BLaER1 treated with 17β-estradiol and CSF1 and Interleukin-3, amounts not matched to agents 10 nM and 100 nM (cell line): Measurements from ENCODE around the gene DLGAP1.
A peak's percentile ranks its signal among the peaks of the same experiment; 100 is the strongest.
"Not testable (repeated sequence)": the region's sequence is repeated elsewhere in the genome, so short reads cannot be mapped to it uniquely, and the experiment has no call there.

Experiments
- H3K27ac ChIP-seq, 11 experiments: shearing (Covaris generic); formaldehyde crosslinking; 2 replicates each; pipeline ENCODE4 v1.8.1; 2022
- H3K27me3 ChIP-seq, 11 experiments: shearing (Covaris generic); formaldehyde crosslinking; 2 replicates each; pipeline ENCODE4 v1.8.1; 2022
- H3K36me3 ChIP-seq, 11 experiments: shearing (Covaris generic); formaldehyde crosslinking; 2 replicates each; pipeline ENCODE4 v1.8.1; 2022
- H3K4me1 ChIP-seq, 10 experiments: shearing (Covaris generic); formaldehyde crosslinking; 2 replicates each; pipeline ENCODE4 v1.8.1; 2022
- H3K4me2 ChIP-seq, 11 experiments: shearing (Covaris generic); formaldehyde crosslinking; 2 replicates each; pipeline ENCODE4 v1.8.1; 2022
- H3K4me3 ChIP-seq, 10 experiments: shearing (Covaris generic); formaldehyde crosslinking; 2 replicates each; pipeline ENCODE4 v1.8.1; 2022
- H3K9ac ChIP-seq, 11 experiments: shearing (Covaris generic); formaldehyde crosslinking; 2 replicates each; pipeline ENCODE4 v1.8.1; 2022
- H3K9me3 ChIP-seq, 11 experiments: shearing (Covaris generic); formaldehyde crosslinking; replicated peaks in 1 of 11; 2 replicates each; pipeline ENCODE4 v1.8.1; 2022
- H4K20me1 ChIP-seq, 11 experiments: shearing (Covaris generic); formaldehyde crosslinking; 2 replicates each; pipeline ENCODE4 v1.8.1; 2022
- Cebpa-rat ChIP-seq, 11 experiments: shearing (Covaris generic); IDR thresholded peaks; 2 replicates each; pipeline ENCODE4 v1.8.1; 2022

Gene DLGAP1

DNA sequence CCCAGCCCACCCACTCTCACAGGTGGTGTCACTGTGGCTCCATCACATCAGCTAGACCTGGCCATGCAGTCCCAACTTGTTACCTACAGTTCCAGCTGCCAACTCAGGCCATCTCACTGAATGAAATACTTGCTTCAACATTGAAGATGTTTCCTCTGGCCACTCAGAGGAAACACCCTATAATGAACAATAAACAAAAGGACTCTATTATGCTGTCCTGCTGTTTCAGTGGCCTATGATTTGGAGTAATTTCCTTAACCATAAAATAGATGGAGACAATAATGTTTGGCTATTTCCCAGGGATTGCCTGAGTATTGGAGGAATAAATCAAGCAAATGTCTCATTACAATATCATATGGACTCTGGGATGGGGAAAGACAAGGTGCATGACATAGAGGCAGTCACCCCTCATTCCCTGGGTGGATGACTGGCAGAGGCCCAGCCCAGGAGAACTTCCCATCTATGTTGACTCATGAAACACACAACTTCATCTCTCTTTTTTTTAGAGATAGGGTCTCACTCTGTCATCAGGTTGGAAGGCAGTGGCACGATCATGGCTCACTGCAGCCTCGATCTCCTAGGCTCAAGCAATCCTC, 870.7 kb downstream of the DLGAP1 start:
- Histone ChIP-seq H3K9me3 (peaks cover 0 to 5% (median 0%) of the 10 kb centered on the region in 11 experiments; a peak in 1 of 22 replicates), H3K27me3 (no peaks in the 10 kb centered on the region), H3K4me1 (peaks cover 13 to 46% (median 27%) of the 10 kb centered on the region in 10 experiments), H4K20me1 (no peaks in the 10 kb centered on the region), H3K36me3 (no peaks in the 10 kb centered on the region), H3K4me3 (no peak overlapping the region), H3K9ac (no peak overlapping the region), H3K4me2 (peak overlapping the region; percentile 14 to 82 (median 44); a peak in 19 of 22 replicates), H3K27ac (no peak overlapping the region)
- no peak for TF ChIP-seq Cebpa-rat (IDR thresholded peaks at IDR 0.05)

DNA sequence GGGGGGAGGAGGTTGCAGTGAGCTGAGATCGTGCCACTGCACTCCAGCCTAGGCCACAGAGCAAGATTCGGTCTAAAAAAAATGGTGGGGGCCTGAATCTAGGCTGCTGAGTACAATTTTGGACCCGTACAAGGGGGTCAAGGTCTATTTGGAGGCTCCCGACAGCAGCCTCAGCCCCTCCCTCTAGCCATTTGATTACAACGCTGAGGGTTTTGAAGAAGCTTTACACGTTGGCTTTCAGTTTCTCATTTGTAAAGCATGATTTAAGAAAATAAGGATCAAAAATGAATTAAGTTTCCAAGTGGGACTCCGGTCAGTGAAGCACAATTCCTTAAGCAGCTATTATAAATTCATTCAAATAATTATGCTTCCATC, 871.2 kb downstream of the DLGAP1 start:
- no peaks in the 10 kb centered on the region for H3K27me3 ChIP-seq
- no peak for TF ChIP-seq Cebpa-rat (IDR thresholded peaks at IDR 0.05)
- no peak overlapping the region for H3K4me3 ChIP-seq
- peaks cover 13 to 46% (median 27%) of the 10 kb centered on the region in 10 experiments for H3K4me1 ChIP-seq
- peaks cover 0 to 5% (median 0%) of the 10 kb centered on the region in 11 experiments; a peak in 1 of 22 replicates for H3K9me3 ChIP-seq
- H3K9ac ChIP-seq: no peak overlapping the region
- H4K20me1 ChIP-seq: no peaks in the 10 kb centered on the region
- H3K27ac ChIP-seq: no peak overlapping the region
- no peaks in the 10 kb centered on the region for H3K36me3 ChIP-seq
- H3K4me2 ChIP-seq: peak overlapping the region in 4 of 11 experiments; percentile 9 to 44 (median 16); a peak in 5 of 22 replicates

GRCh38 chr18:3583106-3583872, 871.8 kb downstream of the DLGAP1 start:
- H3K9ac ChIP-seq, H3K9me3 ChIP-seq: not testable (repeated sequence)
- H3K4me2 ChIP-seq: peak overlapping the region in 4 of 11 experiments; percentile 9 to 44 (median 16); a peak in 6 of 22 replicates

GRCh38 chr18:3581890-3582289, 873.2 kb downstream of the DLGAP1 start:
- no peak overlapping the region for H3K4me3 ChIP-seq
- no peak for TF ChIP-seq Cebpa-rat (IDR thresholded peaks at IDR 0.05)
- H3K36me3 ChIP-seq: no peaks in the 10 kb centered on the region
- peaks cover 13 to 46% (median 27%) of the 10 kb centered on the region in 10 experiments for H3K4me1 ChIP-seq
- H3K27me3 ChIP-seq: no peaks in the 10 kb centered on the region
- no peaks in the 10 kb centered on the region for H3K9me3 ChIP-seq
- H3K27ac ChIP-seq: no peak overlapping the region
- H3K4me2 ChIP-seq: no peak overlapping the region
- no peak overlapping the region for H3K9ac ChIP-seq
- H4K20me1 ChIP-seq: no peaks in the 10 kb centered on the region

More at GRCh38 chr18:3583106-3583872, 871.8 kb downstream of the DLGAP1 start:
- Histone ChIP-seq H3K4me1 (peaks cover 13 to 46% (median 27%) of the 10 kb centered on the region in 10 experiments), H3K27ac (peak overlapping the region in 2 of 11 experiments; percentile 21 to 22; a peak in 2 of 22 replicates)
- not testable (repeated sequence) for H3K4me3 ChIP-seq, H3K27me3 ChIP-seq, H3K36me3 ChIP-seq, H4K20me1 ChIP-seq

DNA sequence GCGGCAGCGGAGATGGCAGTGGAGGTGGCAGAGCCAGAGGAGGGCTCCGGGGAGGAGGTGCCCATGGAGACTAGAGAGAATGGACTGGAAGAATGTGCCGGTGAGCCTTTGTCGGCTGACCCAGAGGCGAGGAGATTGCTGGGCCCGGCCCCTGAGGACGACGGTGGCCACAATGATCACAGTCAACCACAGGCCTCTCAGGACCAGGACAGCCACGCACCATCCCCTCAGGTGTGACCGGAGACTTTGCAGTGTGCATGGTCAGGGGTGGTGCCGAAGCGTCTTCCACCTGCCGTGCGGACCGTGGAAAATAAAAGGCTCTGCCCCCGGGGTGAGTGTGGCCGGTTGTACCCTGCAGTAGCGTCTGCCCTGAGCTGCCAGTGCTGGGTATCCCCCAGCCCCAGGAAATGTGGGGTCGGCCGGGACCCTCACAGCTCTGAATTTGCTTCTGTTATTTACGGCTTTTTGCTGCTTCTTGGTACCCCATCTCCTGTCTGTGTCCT, 874.5 kb downstream of the DLGAP1 start:
- H3K27ac ChIP-seq, H3K4me2 ChIP-seq, H3K9ac ChIP-seq, H4K20me1 ChIP-seq, H3K9me3 ChIP-seq, H3K36me3 ChIP-seq, H3K4me3 ChIP-seq, H3K27me3 ChIP-seq: not testable (repeated sequence)
- H3K4me1 ChIP-seq: peaks cover 12 to 33% (median 22%) of the 10 kb centered on the region in 10 experiments

- Histone ChIP-seq H3K4me2 (no peak overlapping the region), H3K4me3 (no peak overlapping the region), H3K27me3 (no peaks in the 10 kb centered on the region), H4K20me1 (no peaks in the 10 kb centered on the region), H3K9me3 (no peaks in the 10 kb centered on the region), H3K27ac (no peak overlapping the region), H3K4me1 (peaks cover 3 to 25% (median 14%) of the 10 kb centered on the region in 10 experiments; a peak in 18 of 20 replicates), H3K36me3 (no peaks in the 10 kb centered on the region), H3K9ac (no peak overlapping the region)
- TF ChIP-seq Cebpa-rat (IDR thresholded peaks at IDR 0.05): no peak
These were observed 875.4 kb downstream of the DLGAP1 start for GRCh38 chr18:3579701-3580100.

- H3K9ac ChIP-seq: no peak overlapping the region
- peaks cover 0 to 17% (median 7%) of the 10 kb centered on the region in 10 experiments; a peak in 10 of 20 replicates for H3K4me1 ChIP-seq
- H4K20me1 ChIP-seq: no peaks in the 10 kb centered on the region
- no peaks in the 10 kb centered on the region for H3K9me3 ChIP-seq
- no peak overlapping the region for H3K27ac ChIP-seq
- no peak overlapping the region for H3K4me3 ChIP-seq
- no peaks in the 10 kb centered on the region for H3K27me3 ChIP-seq
- H3K4me2 ChIP-seq: no peak overlapping the region
- H3K36me3 ChIP-seq: no peaks in the 10 kb centered on the region
- no peak for TF ChIP-seq Cebpa-rat (IDR thresholded peaks at IDR 0.05)
These were observed 876.5 kb downstream of the DLGAP1 start for GRCh38 chr18:3578621-3579020.

DNA sequence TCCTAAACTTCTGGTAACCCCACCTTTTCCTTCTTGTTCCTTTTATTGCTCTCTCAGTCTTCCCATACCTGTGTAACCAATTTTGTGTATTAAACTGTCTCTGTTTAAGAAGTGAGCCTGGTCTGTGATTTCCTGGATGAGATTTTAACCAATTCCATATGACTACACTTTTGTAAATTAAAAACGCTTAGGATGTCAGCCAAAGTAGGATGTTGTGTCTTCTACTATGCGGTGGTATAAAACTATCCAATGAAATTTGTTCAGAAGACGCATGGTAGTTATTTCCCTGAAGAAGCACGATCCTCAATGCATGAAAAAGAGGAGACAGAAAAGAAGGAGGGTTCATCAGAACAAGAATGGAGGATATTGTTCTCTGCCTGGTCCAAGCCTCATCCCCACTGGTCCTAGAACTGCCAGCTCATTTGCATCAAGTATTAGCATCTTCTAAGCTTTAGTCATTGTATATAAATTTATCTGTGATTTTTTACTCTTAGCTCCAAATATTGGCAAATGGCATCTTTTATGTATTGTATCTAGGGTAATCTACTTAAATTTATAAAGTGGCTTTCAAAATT, 877.7 kb downstream of the DLGAP1 start:
- Histone ChIP-seq H3K4me2 (no peak overlapping the region), H3K4me1 (peaks cover 0 to 6% (median 0%) of the 10 kb centered on the region in 10 experiments; a peak in 3 of 20 replicates), H3K4me3 (no peak overlapping the region), H3K9me3 (no peaks in the 10 kb centered on the region), H3K27ac (no peak overlapping the region), H3K27me3 (no peaks in the 10 kb centered on the region), H3K9ac (no peak overlapping the region), H3K36me3 (no peaks in the 10 kb centered on the region), H4K20me1 (no peaks in the 10 kb centered on the region)
- no peak for TF ChIP-seq Cebpa-rat (IDR thresholded peaks at IDR 0.05)

GRCh38 chr18:3572761-3573160, 882.3 kb downstream of the DLGAP1 start:
- no peak overlapping the region for H3K4me3 ChIP-seq
- H3K27ac ChIP-seq: no peak overlapping the region
- TF ChIP-seq Cebpa-rat (IDR thresholded peaks at IDR 0.05): no peak
- no peaks in the 10 kb centered on the region for H3K4me1 ChIP-seq
- no peak overlapping the region for H3K9ac ChIP-seq
- H3K4me2 ChIP-seq: no peak overlapping the region
- H3K9me3 ChIP-seq: no peaks in the 10 kb centered on the region
- no peaks in the 10 kb centered on the region for H4K20me1 ChIP-seq
- H3K36me3 ChIP-seq: no peaks in the 10 kb centered on the region
- H3K27me3 ChIP-seq: no peaks in the 10 kb centered on the region
